Lower lobe of right lung (tissue), 2 donors: ENCODE results near the gene RAB40B. TPM values are rescaled to one million over a fixed set of nuclear protein-coding genes. Genes with fewer than 3 reads are reported as not detected.

ENCODE experiments used
- ATAC-seq, 2 donors: fragments of 200-7000 bp; cut with Tn5 transposase; one replicate each; pipeline ENCODE4 v1.9.1; 2020 to 2022; ENCODE audit warnings: mild to moderate bottlenecking in 2 of 2, moderate library complexity in 2 of 2
- DNase-seq: peaks from one replicate; pipeline ENCODE4 v3.0.0-alpha.2; 2020
- H3K27ac ChIP-seq: fragments of 200-600 bp; one replicate; pipeline ENCODE4 v1.8.0; 2022
- H3K27me3 ChIP-seq: fragments of 200-600 bp; one replicate; pipeline ENCODE4 v1.8.0; 2022; ENCODE audit warnings: low read depth
- H3K36me3 ChIP-seq: fragments of 200-600 bp; one replicate; pipeline ENCODE4 v1.8.0; 2022; ENCODE audit warnings: mild to moderate bottlenecking
- H3K4me1 ChIP-seq: fragments of 200-600 bp; one replicate; pipeline ENCODE4 v1.8.0; 2022
- H3K4me3 ChIP-seq: fragments of 200-600 bp; one replicate; pipeline ENCODE4 v1.8.0; 2022; ENCODE audit warnings: mild to moderate bottlenecking
- H3K9me3 ChIP-seq: fragments of 200-600 bp; one replicate; pipeline ENCODE4 v1.8.0; 2022
- intact Hi-C: fragments of 100-400 bp; cut with DNase I; formaldehyde crosslinking; loops from one replicate; pipeline ENCODE4 v1.11.0; 2022
- total RNA-seq: library from RNA; stranded (reverse); fragmentation: NEBNext Ultra II Directional; extraction: Animal tissue kit (Norgen Biotek cat#: 25700); gene quantifications from one replicate; pipeline ENCODE4 v1.2.1, GENCODE V29; 2021
- TF ChIP-seq, protein P1 (sequence below): fragments of 200-600 bp; IDR thresholded peaks from one replicate; pipeline ENCODE4 v1.8.0; 2022; ENCODE audit warnings: antibody characterized with exemption, mild to moderate bottlenecking
- donor health status: DM: no; HTN: yes; CAD: no; lungs with severe emphysema.

Gene RAB40B
- total RNA-seq, 1 donor from 2014 or later: 10.2 TPM

DNA sequence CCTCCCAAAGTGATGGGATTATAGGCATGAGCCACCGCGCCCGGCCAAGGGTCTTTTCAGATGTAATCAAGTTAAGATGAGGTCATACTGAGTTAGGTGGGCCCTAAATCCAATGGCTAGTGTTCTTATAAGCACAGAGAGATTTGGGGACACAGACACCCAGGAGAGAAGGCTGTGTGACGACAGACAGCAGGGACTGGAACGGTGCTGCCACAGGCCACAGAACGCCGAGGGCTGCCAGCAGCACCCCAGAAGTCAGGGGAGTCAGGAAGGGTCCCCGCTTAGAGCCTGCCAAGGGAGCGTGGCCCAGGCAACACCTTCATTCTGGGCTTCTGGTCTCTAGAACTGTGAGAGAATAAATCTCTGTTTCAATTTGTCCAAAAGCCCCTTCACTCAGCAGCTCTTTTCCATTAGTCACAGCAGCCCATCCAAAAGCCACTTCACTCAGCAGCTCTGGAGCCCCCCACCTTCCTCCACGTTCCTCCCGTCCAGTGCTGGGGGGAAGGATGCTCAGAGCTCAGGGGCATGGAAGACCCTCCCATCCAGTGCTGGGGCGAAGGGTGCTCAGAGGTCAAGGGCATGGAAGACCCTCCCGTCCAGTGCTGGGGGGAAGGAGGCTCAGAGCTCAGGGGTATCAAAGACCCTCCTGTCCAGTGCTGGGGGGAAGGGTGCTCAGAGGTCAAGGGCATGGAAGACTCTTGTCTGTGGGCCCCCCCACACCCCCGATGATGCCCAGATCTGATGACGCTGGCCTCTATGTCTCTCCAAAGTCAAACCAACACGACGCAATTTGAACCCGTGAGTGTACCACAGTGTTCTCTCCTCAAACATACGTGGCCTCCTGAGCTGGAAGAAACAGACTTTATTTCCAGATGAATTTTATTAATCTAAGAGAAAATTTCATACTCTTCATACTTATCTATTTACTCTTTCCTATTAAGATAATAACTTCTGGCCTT is 11.9 kb downstream of the RAB40B start:
- no peak overlapping the region for H3K27ac ChIP-seq
- H3K27me3 ChIP-seq: no peaks in the 10 kb centered on the region
- ATAC-seq (peak in 1 of 2 donors; percentile 13), DNase-seq (no peak)
- TF ChIP-seq, protein P1, sequence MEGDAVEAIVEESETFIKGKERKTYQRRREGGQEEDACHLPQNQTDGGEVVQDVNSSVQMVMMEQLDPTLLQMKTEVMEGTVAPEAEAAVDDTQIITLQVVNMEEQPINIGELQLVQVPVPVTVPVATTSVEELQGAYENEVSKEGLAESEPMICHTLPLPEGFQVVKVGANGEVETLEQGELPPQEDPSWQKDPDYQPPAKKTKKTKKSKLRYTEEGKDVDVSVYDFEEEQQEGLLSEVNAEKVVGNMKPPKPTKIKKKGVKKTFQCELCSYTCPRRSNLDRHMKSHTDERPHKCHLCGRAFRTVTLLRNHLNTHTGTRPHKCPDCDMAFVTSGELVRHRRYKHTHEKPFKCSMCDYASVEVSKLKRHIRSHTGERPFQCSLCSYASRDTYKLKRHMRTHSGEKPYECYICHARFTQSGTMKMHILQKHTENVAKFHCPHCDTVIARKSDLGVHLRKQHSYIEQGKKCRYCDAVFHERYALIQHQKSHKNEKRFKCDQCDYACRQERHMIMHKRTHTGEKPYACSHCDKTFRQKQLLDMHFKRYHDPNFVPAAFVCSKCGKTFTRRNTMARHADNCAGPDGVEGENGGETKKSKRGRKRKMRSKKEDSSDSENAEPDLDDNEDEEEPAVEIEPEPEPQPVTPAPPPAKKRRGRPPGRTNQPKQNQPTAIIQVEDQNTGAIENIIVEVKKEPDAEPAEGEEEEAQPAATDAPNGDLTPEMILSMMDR: no peak
- no peaks in the 10 kb centered on the region for H3K4me1 ChIP-seq
- intact Hi-C loops: no loop called here
- no peak overlapping the region for H3K4me3 ChIP-seq
- H3K9me3 ChIP-seq: peaks cover 3% of the 10 kb centered on the region
- no peaks in the 10 kb centered on the region for H3K36me3 ChIP-seq

DNA sequence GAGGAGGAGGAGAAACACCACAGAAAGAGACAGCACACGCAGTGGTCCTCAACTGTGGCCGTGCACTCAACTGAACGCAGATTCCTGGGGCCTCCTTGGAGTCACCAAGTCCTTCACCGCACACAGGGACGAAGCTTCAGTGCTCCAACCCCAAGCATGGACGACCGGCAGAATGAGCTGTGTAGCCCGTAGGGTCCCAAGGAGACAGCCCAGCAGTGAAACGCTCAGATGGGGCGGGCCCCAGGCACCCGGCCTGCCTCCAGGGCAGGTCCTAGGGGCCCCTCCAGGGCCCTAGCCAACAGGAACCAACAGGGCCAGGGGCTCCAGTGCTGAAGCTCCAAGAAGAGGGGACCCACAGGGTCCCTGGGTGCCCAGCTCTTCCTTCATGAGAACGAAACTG is 13.2 kb downstream of the RAB40B start:
- intact Hi-C loops: no loop called here
- DNase-seq: no peak
- peak; percentile 31 to 38 for ATAC-seq

DNA sequence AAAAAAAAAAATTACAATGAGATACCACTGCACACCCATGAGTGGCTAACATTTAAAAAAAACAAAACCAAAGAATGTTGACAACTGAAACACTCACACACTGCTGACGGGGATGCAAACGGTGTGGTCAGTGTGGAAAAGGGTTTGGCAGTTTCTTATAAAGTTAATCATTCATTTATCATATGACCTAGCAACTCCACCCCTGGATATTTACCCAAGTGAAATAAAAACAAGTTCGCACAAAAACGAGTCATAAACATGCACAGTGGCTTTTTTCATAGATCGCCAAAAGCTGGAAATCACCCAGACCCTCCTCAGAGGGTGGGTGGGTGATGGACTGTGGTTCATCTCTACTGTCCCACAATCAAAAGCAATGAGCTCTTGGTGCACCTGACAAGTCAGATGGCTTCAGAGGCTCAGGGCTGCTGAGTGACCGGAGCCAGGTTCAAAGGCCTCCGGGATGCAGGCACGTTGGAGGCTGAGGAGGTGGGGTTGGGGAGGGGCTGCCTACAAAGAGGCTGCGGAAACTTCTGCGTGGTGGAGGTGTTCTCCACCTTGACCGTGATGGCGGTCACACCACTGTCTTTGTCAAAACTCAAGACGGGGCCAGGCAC is 14.2 kb downstream of the RAB40B start:
- ATAC-seq (peak; percentile 54 to 65), DNase-seq (no peak)
- Histone ChIP-seq H3K36me3 (no peaks in the 10 kb centered on the region), H3K4me1 (no peaks in the 10 kb centered on the region), H3K27me3 (no peaks in the 10 kb centered on the region), H3K27ac (no peak overlapping the region), H3K4me3 (no peak overlapping the region), H3K9me3 (peaks cover 9% of the 10 kb centered on the region)
- intact Hi-C loops: no loop called here
- TF ChIP-seq, protein P1: no peak

More for the DNA sequence above, 13.2 kb downstream of the RAB40B start:
- no peak overlapping the region for H3K4me3 ChIP-seq
- TF ChIP-seq, protein P1: no peak
- H3K36me3 ChIP-seq: no peaks in the 10 kb centered on the region
- H3K27me3 ChIP-seq: no peaks in the 10 kb centered on the region
- H3K4me1 ChIP-seq: no peaks in the 10 kb centered on the region
- H3K9me3 ChIP-seq: peaks cover 9% of the 10 kb centered on the region
- H3K27ac ChIP-seq: no peak overlapping the region

DNA sequence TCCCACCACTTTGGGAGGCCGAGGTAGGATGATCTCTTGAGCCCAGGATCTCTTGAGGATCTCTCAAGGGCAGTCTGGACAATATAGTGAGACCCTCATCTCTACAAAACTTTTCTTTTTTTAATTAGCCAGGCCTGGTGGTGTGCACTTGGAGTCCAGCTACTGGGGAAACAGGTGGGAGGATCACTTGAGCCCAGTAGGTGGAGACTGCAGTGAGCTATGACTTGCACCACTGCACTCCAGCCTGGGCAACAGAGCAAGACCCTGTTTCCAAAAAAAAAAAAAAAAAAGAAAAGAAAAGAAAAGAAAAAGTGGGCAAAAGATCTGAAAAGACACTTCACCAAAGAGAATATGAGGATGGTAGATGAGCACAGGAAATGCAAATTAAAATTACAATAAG is 15.0 kb downstream of the RAB40B start:
- intact Hi-C loops: no loop called here
- Histone ChIP-seq H3K9me3 (peaks cover 9% of the 10 kb centered on the region), H3K27me3 (no peaks in the 10 kb centered on the region), H3K4me1 (no peaks in the 10 kb centered on the region), H3K4me3 (no peak overlapping the region), H3K27ac (no peak overlapping the region), H3K36me3 (no peaks in the 10 kb centered on the region)
- TF ChIP-seq, protein P1: no peak
- ATAC-seq (no peak), DNase-seq (no peak)

DNA sequence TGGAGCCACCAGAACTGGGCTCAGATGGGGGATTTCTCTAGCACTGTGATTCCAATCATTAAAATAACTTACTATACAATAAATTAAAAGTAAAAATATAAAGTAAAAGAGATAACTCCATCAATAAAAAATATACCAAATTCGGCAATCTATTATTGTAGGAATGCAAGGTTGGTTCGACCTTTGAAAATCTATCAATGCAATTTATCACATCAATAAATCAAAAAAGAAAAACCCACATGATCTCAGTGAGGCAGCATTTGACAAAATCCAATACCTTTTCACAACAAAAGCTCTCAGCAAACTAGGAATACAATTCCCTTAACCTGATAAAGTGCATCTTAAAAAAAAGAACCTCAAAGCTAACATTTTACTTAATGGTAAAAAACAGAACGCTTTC is 17.0 kb downstream of the RAB40B start:
- DNase-seq (no peak), ATAC-seq (no peak)
- Histone ChIP-seq H3K4me3 (no peak overlapping the region), H3K27me3 (no peaks in the 10 kb centered on the region), H3K36me3 (no peaks in the 10 kb centered on the region), H3K9me3 (peaks cover 9% of the 10 kb centered on the region), H3K4me1 (no peaks in the 10 kb centered on the region), H3K27ac (no peak overlapping the region)
- TF ChIP-seq, protein P1: no peak
- intact Hi-C loops: no loop called here
